ENCODE measurements around the gene RPS6KA2.

GRCh38 chr6:166395778-166396177, 231.3 kb downstream of the RPS6KA2 start:
- no peak for TF ChIP-seq NFRKB (IDR thresholded peaks at IDR 0.05)
- no peak for TF ChIP-seq FOXK2 (IDR thresholded peaks at IDR 0.05)
- TF ChIP-seq ARNT (IDR thresholded peaks at IDR 0.05), result no peak
- no peak for TF ChIP-seq BHLHE40 (IDR thresholded peaks at IDR 0.05; ENCODE audit: borderline replicate concordance)
- no peak for TF ChIP-seq FOXM1 (IDR thresholded peaks at IDR 0.05; ENCODE audit: borderline replicate concordance)
- TF ChIP-seq LEF1 (IDR thresholded peaks at IDR 0.05; ENCODE audit: borderline replicate concordance), result no peak
- no peak for TF ChIP-seq SP1 (IDR thresholded peaks at IDR 0.05)
- no peak for TF ChIP-seq SUZ12 (IDR thresholded peaks at IDR 0.05)
- TF ChIP-seq L3MBTL2 (conservative IDR thresholded peaks at IDR 0.05), result no peak
- TF ChIP-seq CTBP1 (IDR thresholded peaks at IDR 0.05; ENCODE audit: borderline replicate concordance), result no peak
- no peak for TF ChIP-seq FOXA1 (IDR thresholded peaks at IDR 0.05)
- no peak for TF ChIP-seq TARDBP (IDR thresholded peaks at IDR 0.05)
- TF ChIP-seq ZNF384 (IDR thresholded peaks at IDR 0.05), result no peak
- TF ChIP-seq, protein P1, sequence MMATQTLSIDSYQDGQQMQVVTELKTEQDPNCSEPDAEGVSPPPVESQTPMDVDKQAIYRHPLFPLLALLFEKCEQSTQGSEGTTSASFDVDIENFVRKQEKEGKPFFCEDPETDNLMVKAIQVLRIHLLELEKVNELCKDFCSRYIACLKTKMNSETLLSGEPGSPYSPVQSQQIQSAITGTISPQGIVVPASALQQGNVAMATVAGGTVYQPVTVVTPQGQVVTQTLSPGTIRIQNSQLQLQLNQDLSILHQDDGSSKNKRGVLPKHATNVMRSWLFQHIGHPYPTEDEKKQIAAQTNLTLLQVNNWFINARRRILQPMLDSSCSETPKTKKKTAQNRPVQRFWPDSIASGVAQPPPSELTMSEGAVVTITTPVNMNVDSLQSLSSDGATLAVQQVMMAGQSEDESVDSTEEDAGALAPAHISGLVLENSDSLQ (IDR thresholded peaks at IDR 0.05), result no peak
